OCI-LY7 (cell line): ENCODE measurements around the gene CDKAL1. TPM values are rescaled to one million over a fixed set of nuclear protein-coding genes. Genes with fewer than 3 reads are reported as not detected.

Experiments used
- BruUV-seq: library from RNA; stranded (reverse); fragments of 400-500 nt; replicated peaks from 2 replicates; lab custom pipeline; 2021; lab: Mats Ljungman, UMichigan
- CTCF ChIA-PET: fragments of 300-600 bp; sonication (Branson Sonifier 250); formaldehyde crosslinking; loops from one replicate; lab custom pipeline; 2022; ENCODE audit warnings: antibody characterized with exemption; ENCODE audit not compliant: unreplicated experiment; lab: Charles Lee
- POLR2A ChIA-PET: fragments of 300-600 bp; sonication (Branson Sonifier 250); formaldehyde crosslinking; loops from one replicate; lab custom pipeline; 2022; ENCODE audit warnings: antibody characterized with exemption; lab: Charles Lee
- DNase-seq: peaks from one replicate; pipeline ENCODE4 v3.0.0-alpha.2; 2015; ENCODE audit warnings: low spot score
- H2AFZ ChIP-seq: fragments of 200-600 bp; sonication (generic), shearing (Covaris generic); 2 replicates; pipeline ENCODE4 v1.6.1; 2014; ENCODE audit warnings: mild to moderate bottlenecking, antibody characterized with exemption, low read length, moderate library complexity
- H3K27ac ChIP-seq: fragments of 200-600 bp; sonication (generic); 2 replicates; pipeline ENCODE4 v1.5.1; 2014; ENCODE audit warnings: mixed run types, low read depth, mild to moderate bottlenecking, moderate library complexity, low read length, inconsistent platforms; ENCODE audit not compliant: poor library complexity, severe bottlenecking
- H3K36me3 ChIP-seq: fragments of 200-600 bp; sonication (generic); 2 replicates; pipeline ENCODE4 v1.6.1; 2014; ENCODE audit warnings: mild to moderate bottlenecking, antibody characterized with exemption, low read length, moderate library complexity, mixed read lengths; ENCODE audit not compliant: insufficient read depth
- H3K4me1 ChIP-seq: fragments of 200-600 bp; sonication (generic); 2 replicates; pipeline ENCODE4 v1.5.1; 2014; ENCODE audit warnings: mild to moderate bottlenecking, low read length; ENCODE audit not compliant: insufficient read depth, poor library complexity, severe bottlenecking
- H3K4me2 ChIP-seq: fragments of 200-600 bp; sonication (generic); 2 replicates; pipeline ENCODE4 v1.6.1; 2014; ENCODE audit warnings: mild to moderate bottlenecking, low read length
- H3K4me3 ChIP-seq: fragments of 200-600 bp; sonication (generic); 2 replicates; pipeline ENCODE4 v1.5.1; 2014; ENCODE audit warnings: mild to moderate bottlenecking, low read depth, low read length; ENCODE audit not compliant: poor library complexity, severe bottlenecking
- H3K79me2 ChIP-seq: fragments of 200-600 bp; sonication (generic); 2 replicates; pipeline ENCODE4 v1.6.1; 2016; ENCODE audit warnings: low read depth, mild to moderate bottlenecking, low read length, moderate library complexity, mixed read lengths; ENCODE audit not compliant: insufficient read depth
- H3K9me2 ChIP-seq: fragments of 200-600 bp; sonication (generic); 2 replicates; pipeline ENCODE4 v1.6.1; 2016; ENCODE audit warnings: mild to moderate bottlenecking, low read length, mixed read lengths; ENCODE audit not compliant: insufficient read depth
- H3K9me3 ChIP-seq: fragments of 200-600 bp; sonication (generic); 2 replicates; pipeline ENCODE4 v1.6.1; 2014; ENCODE audit warnings: mild to moderate bottlenecking, mixed run types, low read length, mixed read lengths
- H4K20me1 ChIP-seq: fragments of 200-600 bp; sonication (generic); 2 replicates; pipeline ENCODE4 v1.6.1; 2014; ENCODE audit warnings: mild to moderate bottlenecking, antibody characterized with exemption, low read length, moderate library complexity, mixed read lengths; ENCODE audit not compliant: insufficient read depth
- CTCF ChIP-seq: fragments of 200-600 bp; sonication (generic); conservative IDR thresholded peaks from 2 replicates; pipeline ENCODE4 v1.5.1; 2014; ENCODE audit warnings: mild to moderate bottlenecking, antibody characterized with exemption, low read length, moderate library complexity, mixed read lengths
- EZH2phosphoT487 ChIP-seq: fragments of 200-600 bp; sonication (generic); IDR thresholded peaks from 2 replicates; pipeline ENCODE4 v1.6.1; 2018; ENCODE audit warnings: low read depth, borderline replicate concordance, mild to moderate bottlenecking, mixed run types, antibody characterized with exemption, low read length, moderate library complexity, mixed read lengths
- intact Hi-C: fragments of 100-400 bp; cut with micrococcal nuclease; formaldehyde crosslinking; loops from one replicate; pipeline ENCODE4 v1.10.0; 2022; ENCODE audit not compliant: unreplicated experiment
- total RNA-seq, 2 experiments: library from RNA; depleted of rRNA in 1 of 2; stranded (reverse); fragments of >200 nt in 1 of 2; shearing (Covaris generic) in 1 of 2; gene quantifications; 2 replicates each; pipeline ENCODE4 v1.2.3, GENCODE V29; 2014 to 2022

Gene CDKAL1
- total RNA-seq, 2 experiments from 2014 or later, result 19.9 to 21.1 TPM

GRCh38 chr6:20680697-20681165, 146.5 kb downstream of the CDKAL1 start:
- H3K9me2 ChIP-seq, result no peaks in the 10 kb centered on the region
- ChIA-PET CTCF (no interaction called here), POLR2A (interaction anchor here (0.6 kb wide), 1 partner anchor 908 kb away, joined by 5 read pairs; no protein-coding TSS in a partner anchor)
- intact Hi-C loops, result no loop called here
- H3K4me2 ChIP-seq, result no peak overlapping the region
- H3K4me3 ChIP-seq, result no peak overlapping the region
- peaks cover 6% of the 10 kb centered on the region; the same call in 1 of the 2 replicates for H3K79me2 ChIP-seq
- DNase-seq, result peak; percentile 0
- TF ChIP-seq EZH2phosphoT487, result no peak
- TF ChIP-seq CTCF, result no peak
- H3K9me3 ChIP-seq, result no peaks in the 10 kb centered on the region
- H3K36me3 ChIP-seq, result no peaks in the 10 kb centered on the region
- H3K27ac ChIP-seq, result no peak overlapping the region
- no peak overlapping the region for H2AFZ ChIP-seq
- no peaks in the 10 kb centered on the region for H3K4me1 ChIP-seq
- no TSS peak for BruUV-seq
- peaks cover 13% of the 10 kb centered on the region; the same call in 1 of the 2 replicates for H4K20me1 ChIP-seq

GRCh38 chr6:20681243-20681684, 147.0 kb downstream of the CDKAL1 start:
- Histone ChIP-seq H3K4me1 (no peaks in the 10 kb centered on the region), H3K36me3 (no peaks in the 10 kb centered on the region), H3K4me3 (no peak overlapping the region), H2AFZ (no peak overlapping the region), H3K4me2 (no peak overlapping the region), H3K27ac (no peak overlapping the region), H3K9me3 (no peaks in the 10 kb centered on the region), H4K20me1 (peaks cover 13% of the 10 kb centered on the region; the same call in 1 of the 2 replicates), H3K79me2 (peaks cover 6% of the 10 kb centered on the region; the same call in 1 of the 2 replicates), H3K9me2 (no peaks in the 10 kb centered on the region)
- no peak for TF ChIP-seq EZH2phosphoT487
- TF ChIP-seq CTCF, result no peak
- ChIA-PET POLR2A (no interaction called here), CTCF (no interaction called here)
- BruUV-seq, result no TSS peak
- DNase-seq, result no peak
- intact Hi-C loops, result no loop called here

- CTCF ChIA-PET, result no interaction called here
- peaks cover 13% of the 10 kb centered on the region; the same call in 1 of the 2 replicates for H4K20me1 ChIP-seq
- H3K9me2 ChIP-seq, result no peaks in the 10 kb centered on the region
- no peak for DNase-seq
- H3K4me3 ChIP-seq, result no peak overlapping the region
- H2AFZ ChIP-seq, result no peak overlapping the region
- TF ChIP-seq CTCF (no peak), EZH2phosphoT487 (no peak)
- no TSS peak for BruUV-seq
- no peak overlapping the region for H3K27ac ChIP-seq
- POLR2A ChIA-PET, result no interaction called here
- H3K9me3 ChIP-seq, result no peaks in the 10 kb centered on the region
- H3K79me2 ChIP-seq, result peaks cover 6% of the 10 kb centered on the region; the same call in 1 of the 2 replicates
- H3K4me1 ChIP-seq, result no peaks in the 10 kb centered on the region
- no peak overlapping the region for H3K4me2 ChIP-seq
- no peaks in the 10 kb centered on the region for H3K36me3 ChIP-seq
- intact Hi-C loops, result no loop called here
These were observed 150.2 kb downstream of the CDKAL1 start for GRCh38 chr6:20684474-20684873.
